Measurements from ENCODE around the gene PARN.

PARN gene

GRCh38 chr16:14489460-14489859, 140.6 kb downstream of the PARN start:
- Histone ChIP-seq H3K9me3 (ENCODE audit: control insufficient read depth, low read length) (no peaks in the 10 kb centered on the region), H3K27me3 (ENCODE audit: control insufficient read depth, insufficient read depth, low read length) (no peaks in the 10 kb centered on the region), H3K4me1 (ENCODE audit: control insufficient read depth, insufficient read depth, low read length) (peaks cover 21% of the 10 kb centered on the region), H3K9ac (ENCODE audit: low read length) (no peak overlapping the region), H3K36me3 (ENCODE audit: control insufficient read depth, insufficient read depth, low read length) (no peaks in the 10 kb centered on the region), H3K4me3 (ENCODE audit: low read length) (no peak overlapping the region)

- no peaks in the 10 kb centered on the region for H3K9me3 ChIP-seq (ENCODE audit: control insufficient read depth, low read length)
- H3K27me3 ChIP-seq (ENCODE audit: control insufficient read depth, insufficient read depth, low read length): no peaks in the 10 kb centered on the region
- H3K4me3 ChIP-seq (ENCODE audit: low read length): no peak overlapping the region
- H3K4me1 ChIP-seq (ENCODE audit: control insufficient read depth, insufficient read depth, low read length): peaks cover 21% of the 10 kb centered on the region
- no peak overlapping the region for H3K9ac ChIP-seq (ENCODE audit: low read length)
- no peaks in the 10 kb centered on the region for H3K36me3 ChIP-seq (ENCODE audit: control insufficient read depth, insufficient read depth, low read length)
These were observed 142.5 kb downstream of the PARN start for GRCh38 chr16:14487579-14487978.

GRCh38 chr16:14486520-14487303, 143.3 kb downstream of the PARN start:
- H3K9ac ChIP-seq (ENCODE audit: low read length): no peak overlapping the region
- H3K4me1 ChIP-seq (ENCODE audit: control insufficient read depth, insufficient read depth, low read length): peaks cover 21% of the 10 kb centered on the region
- no peak overlapping the region for H3K4me3 ChIP-seq (ENCODE audit: low read length)
- H3K36me3 ChIP-seq (ENCODE audit: control insufficient read depth, insufficient read depth, low read length): no peaks in the 10 kb centered on the region
- no peaks in the 10 kb centered on the region for H3K9me3 ChIP-seq (ENCODE audit: control insufficient read depth, low read length)
- no peaks in the 10 kb centered on the region for H3K27me3 ChIP-seq (ENCODE audit: control insufficient read depth, insufficient read depth, low read length)

GRCh38 chr16:14485811-14486519, 144.1 kb downstream of the PARN start:
- no peaks in the 10 kb centered on the region for H3K27me3 ChIP-seq (ENCODE audit: control insufficient read depth, insufficient read depth, low read length)
- no peaks in the 10 kb centered on the region for H3K9me3 ChIP-seq (ENCODE audit: control insufficient read depth, low read length)
- no peaks in the 10 kb centered on the region for H3K36me3 ChIP-seq (ENCODE audit: control insufficient read depth, insufficient read depth, low read length)
- H3K9ac ChIP-seq (ENCODE audit: low read length): no peak overlapping the region
- H3K4me1 ChIP-seq (ENCODE audit: control insufficient read depth, insufficient read depth, low read length): peaks cover 21% of the 10 kb centered on the region
- H3K4me3 ChIP-seq (ENCODE audit: low read length): no peak overlapping the region

GRCh38 chr16:14485121-14485551, 144.9 kb downstream of the PARN start:
- no peak overlapping the region for H3K9ac ChIP-seq (ENCODE audit: low read length)
- H3K27me3 ChIP-seq (ENCODE audit: control insufficient read depth, insufficient read depth, low read length): no peaks in the 10 kb centered on the region
- no peaks in the 10 kb centered on the region for H3K36me3 ChIP-seq (ENCODE audit: control insufficient read depth, insufficient read depth, low read length)
- peaks cover 21% of the 10 kb centered on the region for H3K4me1 ChIP-seq (ENCODE audit: control insufficient read depth, insufficient read depth, low read length)
- no peaks in the 10 kb centered on the region for H3K9me3 ChIP-seq (ENCODE audit: control insufficient read depth, low read length)
- no peak overlapping the region for H3K4me3 ChIP-seq (ENCODE audit: low read length)

GRCh38 chr16:14483819-14484385, 146.2 kb downstream of the PARN start:
- Histone ChIP-seq H3K4me3 (ENCODE audit: low read length) (no peak overlapping the region), H3K4me1 (ENCODE audit: control insufficient read depth, insufficient read depth, low read length) (peaks cover 21% of the 10 kb centered on the region), H3K9me3 (ENCODE audit: control insufficient read depth, low read length) (no peaks in the 10 kb centered on the region), H3K36me3 (ENCODE audit: control insufficient read depth, insufficient read depth, low read length) (no peaks in the 10 kb centered on the region), H3K27me3 (ENCODE audit: control insufficient read depth, insufficient read depth, low read length) (no peaks in the 10 kb centered on the region), H3K9ac (ENCODE audit: low read length) (no peak overlapping the region)

- Histone ChIP-seq H3K36me3 (ENCODE audit: control insufficient read depth, insufficient read depth, low read length) (no peaks in the 10 kb centered on the region), H3K4me3 (ENCODE audit: low read length) (no peak overlapping the region), H3K9ac (ENCODE audit: low read length) (no peak overlapping the region), H3K27me3 (ENCODE audit: control insufficient read depth, insufficient read depth, low read length) (no peaks in the 10 kb centered on the region), H3K9me3 (ENCODE audit: control insufficient read depth, low read length) (no peaks in the 10 kb centered on the region), H3K4me1 (ENCODE audit: control insufficient read depth, insufficient read depth, low read length) (peaks cover 9% of the 10 kb centered on the region)
These were observed 153.9 kb downstream of the PARN start for GRCh38 chr16:14476183-14476582.

GRCh38 chr16:14475370-14476139, 154.5 kb downstream of the PARN start:
- no peaks in the 10 kb centered on the region for H3K9me3 ChIP-seq (ENCODE audit: control insufficient read depth, low read length)
- no peaks in the 10 kb centered on the region for H3K36me3 ChIP-seq (ENCODE audit: control insufficient read depth, insufficient read depth, low read length)
- H3K4me1 ChIP-seq (ENCODE audit: control insufficient read depth, insufficient read depth, low read length): peaks cover 9% of the 10 kb centered on the region
- no peak overlapping the region for H3K4me3 ChIP-seq (ENCODE audit: low read length)
- no peak overlapping the region for H3K9ac ChIP-seq (ENCODE audit: low read length)
- H3K27me3 ChIP-seq (ENCODE audit: control insufficient read depth, insufficient read depth, low read length): no peaks in the 10 kb centered on the region

- H3K36me3 ChIP-seq (ENCODE audit: control insufficient read depth, insufficient read depth, low read length): no peaks in the 10 kb centered on the region
- H3K9ac ChIP-seq (ENCODE audit: low read length): no peak overlapping the region
- no peaks in the 10 kb centered on the region for H3K9me3 ChIP-seq (ENCODE audit: control insufficient read depth, low read length)
- no peaks in the 10 kb centered on the region for H3K27me3 ChIP-seq (ENCODE audit: control insufficient read depth, insufficient read depth, low read length)
- peaks cover 9% of the 10 kb centered on the region for H3K4me1 ChIP-seq (ENCODE audit: control insufficient read depth, insufficient read depth, low read length)
- no peak overlapping the region for H3K4me3 ChIP-seq (ENCODE audit: low read length)
These were observed 156.6 kb downstream of the PARN start for GRCh38 chr16:14473488-14473887.

GRCh38 chr16:14472357-14472756, 157.7 kb downstream of the PARN start:
- no peaks in the 10 kb centered on the region for H3K9me3 ChIP-seq (ENCODE audit: control insufficient read depth, low read length)
- H3K9ac ChIP-seq (ENCODE audit: low read length): no peak overlapping the region
- H3K4me3 ChIP-seq (ENCODE audit: low read length): no peak overlapping the region
- H3K36me3 ChIP-seq (ENCODE audit: control insufficient read depth, insufficient read depth, low read length): no peaks in the 10 kb centered on the region
- H3K4me1 ChIP-seq (ENCODE audit: control insufficient read depth, insufficient read depth, low read length): peaks cover 9% of the 10 kb centered on the region
- no peaks in the 10 kb centered on the region for H3K27me3 ChIP-seq (ENCODE audit: control insufficient read depth, insufficient read depth, low read length)

GRCh38 chr16:14470788-14471187, 159.3 kb downstream of the PARN start:
- H3K9me3 ChIP-seq (ENCODE audit: control insufficient read depth, low read length): no peaks in the 10 kb centered on the region
- no peak overlapping the region for H3K9ac ChIP-seq (ENCODE audit: low read length)
- no peak overlapping the region for H3K4me3 ChIP-seq (ENCODE audit: low read length)
- no peaks in the 10 kb centered on the region for H3K36me3 ChIP-seq (ENCODE audit: control insufficient read depth, insufficient read depth, low read length)
- peaks cover 9% of the 10 kb centered on the region for H3K4me1 ChIP-seq (ENCODE audit: control insufficient read depth, insufficient read depth, low read length)
- no peaks in the 10 kb centered on the region for H3K27me3 ChIP-seq (ENCODE audit: control insufficient read depth, insufficient read depth, low read length)

- Histone ChIP-seq H3K9ac (ENCODE audit: low read length) (no peak overlapping the region), H3K4me1 (ENCODE audit: control insufficient read depth, insufficient read depth, low read length) (no peaks in the 10 kb centered on the region), H3K36me3 (ENCODE audit: control insufficient read depth, insufficient read depth, low read length) (no peaks in the 10 kb centered on the region), H3K4me3 (ENCODE audit: low read length) (no peak overlapping the region), H3K27me3 (ENCODE audit: control insufficient read depth, insufficient read depth, low read length) (no peaks in the 10 kb centered on the region), H3K9me3 (ENCODE audit: control insufficient read depth, low read length) (no peaks in the 10 kb centered on the region)
These were observed 164.3 kb downstream of the PARN start for GRCh38 chr16:14465799-14466198.

Measured in mucosa of stomach (tissue), 1 donor.